ENCODE data around the gene VGLL4.
"Not testable (repeated sequence)": the region's sequence is repeated elsewhere in the genome, so short reads cannot be mapped to it uniquely, and the experiment has no call there.

Gene VGLL4, protein sequence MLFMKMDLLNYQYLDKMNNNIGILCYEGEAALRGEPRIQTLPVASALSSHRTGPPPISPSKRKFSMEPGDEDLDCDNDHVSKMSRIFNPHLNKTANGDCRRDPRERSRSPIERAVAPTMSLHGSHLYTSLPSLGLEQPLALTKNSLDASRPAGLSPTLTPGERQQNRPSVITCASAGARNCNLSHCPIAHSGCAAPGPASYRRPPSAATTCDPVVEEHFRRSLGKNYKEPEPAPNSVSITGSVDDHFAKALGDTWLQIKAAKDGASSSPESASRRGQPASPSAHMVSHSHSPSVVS

GRCh38 chr3:11643605-11644087, at the start of gene VGLL4:
VGLL4 (minus strand) TSS chr3:11643915; CDS start chr3:11643518, 397 bp downstream.
- peak; percentile 41 for DNase-seq (ENCODE audit: low read depth)

DNA sequence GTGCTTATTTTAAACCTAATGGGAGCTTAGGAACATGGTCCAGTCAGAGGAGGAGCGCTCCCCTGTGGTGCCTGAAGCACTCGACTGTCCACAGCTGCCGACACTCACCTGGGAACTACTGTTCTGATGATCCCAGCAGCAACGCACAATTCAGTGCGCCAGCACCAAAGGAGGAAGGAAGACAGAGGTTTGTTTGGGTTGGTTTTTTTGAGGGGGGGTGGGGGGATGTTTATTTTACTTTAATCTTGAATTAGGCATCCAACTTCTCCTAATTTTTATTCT, 48.8 kb upstream of the VGLL4 start:
- no peak for DNase-seq (ENCODE audit: low read depth)

DNA sequence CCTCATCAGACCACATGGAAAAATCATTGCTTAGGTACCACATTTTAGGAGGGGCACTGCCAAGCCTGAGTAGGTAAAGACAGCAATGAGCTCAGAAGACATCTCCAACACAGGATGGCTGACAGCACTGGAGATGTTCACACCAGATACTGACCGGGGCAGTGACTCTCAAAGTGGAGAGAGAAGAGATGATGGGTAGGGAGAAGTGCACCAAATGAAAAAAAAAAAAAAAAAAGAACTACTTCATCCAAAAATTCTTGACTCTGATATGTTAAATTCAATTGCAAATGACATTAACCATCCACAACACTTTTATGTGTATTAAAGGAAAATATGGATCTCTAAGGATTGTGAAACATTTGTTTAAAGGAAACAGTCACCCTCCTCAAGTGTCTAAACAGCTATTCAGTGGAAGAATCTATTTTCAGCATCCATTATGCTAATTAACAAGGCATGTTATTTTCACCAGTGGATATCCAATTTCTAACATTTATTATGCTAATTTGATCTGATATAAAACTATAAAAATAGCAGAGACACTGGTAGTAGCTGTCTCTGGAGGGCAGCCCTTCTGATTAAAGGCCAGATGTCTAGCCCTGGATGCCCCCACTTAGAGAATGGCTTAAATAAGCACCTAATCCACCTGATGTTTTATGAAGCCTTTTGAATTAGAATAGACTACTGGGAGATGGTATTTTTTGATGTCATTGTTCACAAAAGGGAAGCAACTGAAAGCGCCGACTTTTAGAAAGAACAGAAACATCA, 48.2 kb upstream of the VGLL4 start:
- no peak for DNase-seq (ENCODE audit: low read depth)

DNA sequence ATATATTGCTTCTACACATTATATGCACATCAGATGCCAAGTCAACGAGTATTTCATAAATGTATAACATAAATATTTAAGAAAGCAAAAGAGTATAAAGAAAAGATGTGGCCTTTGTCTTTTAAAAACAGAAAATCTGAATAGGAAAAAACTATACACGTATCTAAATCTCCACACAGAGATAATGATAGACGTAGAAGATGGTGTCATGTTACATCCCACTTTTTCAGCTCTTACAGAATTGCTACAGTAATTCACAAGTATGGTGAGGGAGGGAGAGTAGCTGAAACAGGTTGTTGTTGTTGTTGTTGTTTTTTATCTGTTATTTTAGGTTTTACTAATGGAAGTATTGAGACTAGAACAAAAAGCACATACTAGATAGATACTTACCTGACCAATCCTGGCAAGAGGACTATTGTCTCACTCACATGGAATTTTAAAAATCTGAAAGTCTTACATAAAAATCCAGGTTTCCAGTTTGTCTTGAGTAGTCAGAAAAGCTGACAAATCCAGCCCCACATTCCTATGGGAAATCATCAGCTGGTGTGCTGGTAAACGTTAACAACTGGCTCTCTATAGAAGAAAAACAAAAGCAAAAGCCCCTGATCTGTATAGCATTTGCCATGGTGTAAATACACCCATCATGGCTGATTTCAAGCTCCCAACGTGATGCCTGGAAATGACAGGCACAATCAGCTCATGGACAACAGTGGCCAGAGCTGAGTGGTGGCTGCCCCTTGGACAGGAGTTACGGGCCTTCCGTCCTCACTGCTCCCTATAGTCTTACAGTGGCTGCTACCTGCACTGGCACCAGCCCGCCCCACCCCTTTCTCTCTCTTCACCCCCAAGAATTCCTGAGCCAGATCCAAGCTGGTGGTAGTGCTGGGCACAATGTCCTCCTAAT, 47.4 kb upstream of the VGLL4 start:
- DNase-seq (ENCODE audit: low read depth) = no peak

- DNase-seq (ENCODE audit: low read depth) = no peak
Observed at GRCh38 chr3:11689749-11690148, 46.0 kb upstream of the VGLL4 start.

GRCh38 chr3:11684980-11685379, 41.3 kb upstream of the VGLL4 start:
- not testable (repeated sequence) for DNase-seq (ENCODE audit: low read depth)

DNA sequence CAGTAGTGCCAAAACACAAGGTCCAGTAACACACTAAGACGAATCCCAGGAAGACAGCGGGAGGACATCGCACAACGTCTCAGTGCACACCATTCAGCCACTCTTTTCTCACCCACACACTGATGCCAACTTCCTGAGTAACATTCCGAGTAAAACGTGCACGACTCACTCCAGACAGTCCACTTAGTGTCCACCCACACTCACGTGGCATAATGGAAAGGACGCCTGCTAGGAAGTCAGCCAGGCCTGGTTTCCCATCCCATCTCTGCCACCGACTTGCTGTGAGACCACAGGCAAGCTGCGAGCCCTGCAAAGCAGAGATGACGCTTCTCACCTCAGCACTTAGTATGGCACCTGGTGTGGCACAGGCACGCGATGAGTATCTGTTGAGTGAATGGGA, 36.8 kb upstream of the VGLL4 start:
- DNase-seq (ENCODE audit: low read depth) = no peak

DNA sequence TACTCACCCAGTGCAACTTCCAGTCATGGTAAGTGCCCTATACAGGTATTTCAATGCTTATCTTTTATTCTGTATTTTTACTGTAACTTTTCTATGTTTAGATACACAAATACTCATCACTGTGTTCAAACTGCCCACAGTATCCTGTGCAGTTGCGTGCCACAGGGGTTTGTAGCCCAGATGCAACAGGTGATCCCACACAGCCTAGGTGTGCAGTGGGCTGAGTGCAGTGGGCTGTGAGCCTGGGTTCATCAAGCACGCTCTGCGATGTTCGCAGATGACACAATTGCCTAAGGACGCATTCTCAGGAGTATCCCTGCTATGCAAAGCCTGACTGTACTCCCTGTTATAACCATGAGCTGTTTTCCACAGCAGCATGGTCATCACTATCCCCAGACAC, 36.2 kb upstream of the VGLL4 start:
- no peak for DNase-seq (ENCODE audit: low read depth)

DNA sequence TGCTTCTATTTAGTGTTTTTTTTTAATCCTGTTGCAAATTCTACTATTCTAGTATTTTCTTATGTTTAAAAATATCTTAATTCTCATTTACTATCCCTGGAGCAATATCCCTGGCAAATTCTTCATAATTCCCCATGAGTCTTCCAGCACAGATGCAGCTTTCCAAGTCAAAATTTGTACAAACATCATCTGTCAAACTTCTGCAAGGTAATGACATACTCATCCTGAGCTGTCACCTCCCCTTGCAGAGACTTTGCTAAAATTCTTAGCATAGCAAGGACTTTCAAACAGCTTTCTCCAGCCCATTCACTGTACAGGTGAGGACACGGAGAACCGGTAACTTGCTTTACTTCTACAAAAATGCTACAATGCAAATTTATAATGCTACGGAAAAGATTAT, 28.6 kb upstream of the VGLL4 start:
- no peak for DNase-seq (ENCODE audit: low read depth)

- DNase-seq (ENCODE audit: low read depth) = no peak
Observed at GRCh38 chr3:11671648-11672100, 28.0 kb upstream of the VGLL4 start.

DNA sequence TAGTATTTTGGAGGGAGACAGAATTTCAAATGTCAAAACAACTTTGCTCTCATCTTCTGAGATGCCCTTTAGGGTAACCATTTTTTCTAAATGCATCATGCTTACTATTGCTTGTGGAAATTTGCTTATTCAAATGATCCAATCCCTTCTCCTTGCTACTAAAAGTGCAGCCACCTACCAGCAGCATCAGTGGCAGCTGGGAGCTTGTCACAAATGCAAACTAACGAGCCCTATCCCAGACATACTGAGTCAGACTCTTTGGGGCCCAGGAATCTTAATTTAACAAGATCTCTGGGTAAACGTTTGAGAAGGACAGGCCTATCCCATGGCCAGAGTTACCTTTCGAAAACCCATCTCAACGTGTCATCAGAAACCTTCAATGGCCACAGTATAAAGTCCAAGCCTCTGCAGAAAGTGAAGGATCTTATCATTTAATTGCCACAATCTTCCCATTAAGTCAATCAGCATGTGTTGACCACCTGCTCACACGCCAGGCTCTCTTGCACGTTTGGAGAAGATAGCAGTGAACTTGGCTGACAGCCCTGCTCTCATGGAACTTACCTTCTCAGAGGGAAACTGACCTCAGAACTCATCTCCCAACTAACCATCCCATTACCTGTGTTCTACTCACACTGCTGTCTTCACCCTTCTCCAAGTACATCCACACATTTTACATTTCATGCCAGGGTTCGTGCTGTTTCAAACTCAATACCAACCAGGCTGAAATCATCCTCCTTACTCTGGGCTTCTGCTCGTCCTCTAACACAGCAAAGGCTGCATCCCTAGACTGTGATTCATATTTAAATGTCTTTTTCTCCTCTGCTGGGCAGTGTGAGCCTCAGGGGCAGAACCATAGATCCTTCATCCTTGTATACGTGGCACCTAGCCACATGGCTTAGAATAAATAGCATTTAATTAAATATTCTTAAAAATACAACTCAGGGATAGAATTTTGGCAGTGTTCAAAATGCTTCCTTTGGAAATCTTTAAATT, 24.8 kb upstream of the VGLL4 start:
- DNase-seq (ENCODE audit: low read depth) = no peak

DNA sequence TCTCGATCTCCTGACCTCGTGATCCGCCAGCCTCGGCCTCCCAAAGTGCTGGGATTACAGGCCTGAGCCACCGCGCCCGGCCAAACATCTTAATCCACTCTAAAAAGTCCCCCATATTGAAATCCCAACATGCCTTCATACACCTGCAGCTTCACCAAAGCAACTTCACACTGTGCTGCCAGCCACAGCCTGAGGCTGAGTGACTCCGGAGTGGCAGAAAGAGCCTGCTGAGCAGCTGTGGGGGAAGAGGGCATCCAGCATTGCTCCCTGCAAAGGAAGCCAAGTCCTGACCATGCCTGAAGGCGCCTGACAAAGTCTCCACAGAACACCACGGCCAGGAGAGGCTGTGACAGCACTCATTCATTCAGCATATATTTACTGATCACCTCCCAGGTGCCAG, 21.6 kb upstream of the VGLL4 start:
- DNase-seq (ENCODE audit: low read depth) = no peak

DNA sequence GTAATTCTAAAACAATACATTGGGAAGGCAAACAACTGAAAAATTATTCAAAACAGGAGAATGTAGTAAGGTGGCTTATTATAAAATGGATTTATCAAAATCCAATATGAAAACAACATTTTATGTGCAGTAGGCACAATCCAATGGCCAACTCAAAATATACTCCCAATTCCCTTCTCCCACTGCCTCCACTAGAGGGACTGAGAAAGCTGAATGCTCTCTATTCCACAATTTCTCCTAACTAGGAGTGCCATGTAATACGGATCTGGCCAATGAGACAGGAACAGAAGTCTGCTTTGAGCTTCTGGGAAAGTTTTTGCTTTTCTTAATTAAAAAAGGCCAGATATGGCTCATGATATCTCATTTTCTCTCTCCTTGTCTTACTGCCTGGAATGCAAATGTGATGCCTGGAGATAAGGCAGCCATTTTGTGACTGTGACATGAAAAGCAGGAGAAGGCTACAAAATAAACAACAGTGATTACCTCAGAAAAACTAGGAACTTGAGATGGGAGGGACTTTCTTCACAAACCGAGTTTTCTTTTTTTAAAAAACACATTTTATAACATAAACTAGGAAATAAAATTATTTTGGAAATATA, 18.8 kb upstream of the VGLL4 start:
- no peak for DNase-seq (ENCODE audit: low read depth)

DNA sequence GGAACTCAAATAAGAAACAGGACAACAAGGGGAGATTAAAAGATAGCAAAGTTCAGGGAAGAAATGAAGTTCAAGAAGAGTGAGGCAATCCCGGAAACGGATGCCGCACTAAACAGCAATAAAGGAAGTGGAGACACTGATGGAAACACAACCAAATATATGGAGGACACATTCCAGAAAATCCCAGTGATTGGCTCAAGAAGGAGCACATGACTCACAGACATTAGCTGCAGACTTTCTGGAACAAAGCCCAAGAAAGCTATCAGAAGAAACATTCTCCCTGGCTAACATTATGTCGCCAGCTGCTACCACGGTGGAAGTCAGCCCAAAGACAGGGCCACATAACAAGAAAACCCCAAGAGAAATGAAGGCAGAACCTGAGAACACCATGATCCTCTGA, 18.1 kb upstream of the VGLL4 start:
- no peak for DNase-seq (ENCODE audit: low read depth)

GRCh38 chr3:11661052-11661656, 17.4 kb upstream of the VGLL4 start:
- no peak for DNase-seq (ENCODE audit: low read depth)

GRCh38 chr3:11660242-11660641, 16.5 kb upstream of the VGLL4 start:
- no peak for DNase-seq (ENCODE audit: low read depth)

DNA sequence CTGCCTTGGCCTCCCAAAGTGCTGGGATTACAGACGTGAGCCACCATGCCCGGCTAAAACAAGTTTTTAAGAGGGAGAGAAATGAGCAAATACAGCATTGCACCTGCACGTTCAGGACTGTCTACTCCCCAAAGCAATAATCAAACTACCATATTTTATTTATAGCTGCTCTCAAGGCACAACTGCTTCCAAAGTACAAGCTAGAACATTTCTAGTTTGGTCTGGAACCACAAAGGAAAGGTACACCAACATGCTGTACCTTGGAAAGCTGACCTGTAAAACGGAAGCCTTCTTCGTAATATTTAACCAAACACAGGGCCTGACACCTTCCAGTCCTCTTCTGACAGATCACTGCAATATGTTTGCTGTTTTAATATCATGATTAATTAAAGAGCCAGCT, 14.5 kb upstream of the VGLL4 start:
- no peak for DNase-seq (ENCODE audit: low read depth)

GRCh38 chr3:11655196-11655928, 11.6 kb upstream of the VGLL4 start:
- DNase-seq (ENCODE audit: low read depth) = no peak

DNA sequence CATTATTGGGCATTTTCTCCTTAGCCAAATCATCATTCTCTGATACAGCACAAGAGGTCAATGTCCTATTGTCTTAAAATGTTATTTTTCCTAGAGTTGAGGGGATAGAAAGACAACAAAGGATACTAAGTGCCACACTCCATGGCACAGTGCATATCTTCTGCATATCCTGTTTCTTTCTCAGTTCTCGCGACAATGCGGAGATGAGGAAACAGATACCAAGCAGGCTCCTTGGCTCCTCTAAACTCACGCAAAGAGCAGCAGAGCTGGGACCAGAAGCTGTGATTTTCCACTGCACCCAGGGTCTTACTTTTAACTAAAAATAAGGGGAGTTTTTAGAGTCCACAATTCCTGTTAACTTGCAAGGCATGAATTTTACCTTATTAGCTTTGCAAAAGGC, 10.5 kb upstream of the VGLL4 start:
- no peak for DNase-seq (ENCODE audit: low read depth)
